Hematopoietic multipotent progenitor cell treated with erythropoietin and hydrocortisone succinate and interleukin-3 and kit ligand, for 8 days (in vitro differentiated cells): ENCODE results near the gene CHIT1.

Source experiments
- DNase-seq: peaks from one replicate; pipeline ENCODE4 v3.0.0-alpha.2; 2015

CHIT1 gene

DNA sequence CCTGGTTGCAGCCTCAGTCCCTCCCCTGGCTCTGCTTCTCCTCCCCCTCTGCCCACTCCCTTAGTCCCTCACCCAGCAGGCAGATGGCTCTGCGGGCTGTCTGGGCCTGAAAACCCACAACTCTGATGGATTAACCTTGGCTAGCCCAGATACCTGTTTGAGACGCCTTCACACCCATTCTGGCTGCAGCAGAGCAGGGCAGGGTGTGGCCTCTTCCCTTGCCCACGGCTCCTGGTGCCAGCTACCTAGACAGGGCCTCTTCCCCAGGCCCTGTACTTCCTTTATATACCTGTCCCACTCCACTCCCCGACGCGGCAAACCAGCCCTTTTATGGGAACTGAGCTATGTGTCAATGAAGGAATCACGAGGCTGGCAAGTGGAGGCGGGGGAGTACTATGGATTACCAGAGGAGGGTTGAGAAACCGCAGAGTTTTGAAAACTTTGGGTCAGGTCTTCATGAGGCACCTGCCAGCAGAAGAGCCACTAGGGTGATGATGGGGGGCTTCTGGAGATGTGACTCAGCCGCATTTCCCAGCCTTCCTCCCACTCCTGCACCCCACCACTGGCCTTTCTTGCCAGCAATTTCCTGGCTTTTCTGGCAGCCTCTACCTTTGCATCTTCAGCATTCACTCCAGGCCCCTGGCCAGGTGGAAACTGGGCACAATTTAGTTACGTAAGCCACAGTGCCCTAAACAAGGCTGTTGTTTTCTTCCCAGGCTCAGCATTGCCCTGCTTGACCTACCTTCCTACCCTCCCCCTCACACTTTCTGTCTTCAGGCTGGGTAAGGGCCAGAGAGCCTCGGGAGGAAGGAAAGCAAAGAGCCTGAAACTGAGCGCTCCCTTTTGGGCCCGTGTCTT, 42.8 kb downstream of the CHIT1 start, which contains the start of gene CHI3L1:
Gene CHI3L1, minus strand, starts transcription at position 259 of the 858 bp plus-strand sequence. Its CDS starts 81 bp downstream, at position 178.
- no peak for DNase-seq

DNA sequence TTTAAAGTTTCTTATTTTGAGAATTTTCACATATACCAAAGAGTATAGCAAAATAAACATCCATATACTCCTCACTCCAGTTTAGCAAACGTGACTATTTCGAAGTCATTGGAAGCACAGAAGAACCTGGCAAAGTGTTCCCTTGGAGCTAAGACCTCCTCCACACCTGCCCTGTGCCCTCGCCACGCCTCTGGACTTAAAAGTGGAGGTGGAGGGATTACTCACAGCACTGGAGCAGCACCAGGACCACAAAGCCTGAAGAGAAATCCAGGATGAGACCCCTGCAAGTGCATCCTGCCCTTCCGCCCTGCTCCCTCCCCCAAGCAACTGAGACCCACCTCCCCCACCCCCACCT, 43.4 kb downstream of the CHIT1 start:
- DNase-seq = no peak

DNA sequence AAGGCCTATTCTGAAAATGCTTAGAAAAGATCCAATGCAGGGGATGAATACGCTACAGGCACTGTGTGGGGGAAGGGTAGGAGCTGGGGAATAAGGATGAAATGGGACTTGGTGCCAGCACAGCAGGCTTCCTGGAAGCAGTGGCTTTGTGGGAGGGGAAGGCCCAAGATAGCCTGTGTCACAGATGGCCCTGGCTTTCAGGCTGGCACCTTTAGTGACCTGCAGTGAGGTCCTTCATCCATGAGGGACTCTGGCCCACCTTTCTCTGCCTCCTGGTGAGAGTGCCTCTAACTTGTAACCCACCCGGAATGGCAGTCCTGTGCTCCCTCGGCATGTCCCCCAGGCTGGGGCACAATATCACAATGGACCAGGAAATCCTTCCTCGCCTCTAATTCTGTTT, 43.9 kb downstream of the CHIT1 start:
- DNase-seq = no peak

DNA sequence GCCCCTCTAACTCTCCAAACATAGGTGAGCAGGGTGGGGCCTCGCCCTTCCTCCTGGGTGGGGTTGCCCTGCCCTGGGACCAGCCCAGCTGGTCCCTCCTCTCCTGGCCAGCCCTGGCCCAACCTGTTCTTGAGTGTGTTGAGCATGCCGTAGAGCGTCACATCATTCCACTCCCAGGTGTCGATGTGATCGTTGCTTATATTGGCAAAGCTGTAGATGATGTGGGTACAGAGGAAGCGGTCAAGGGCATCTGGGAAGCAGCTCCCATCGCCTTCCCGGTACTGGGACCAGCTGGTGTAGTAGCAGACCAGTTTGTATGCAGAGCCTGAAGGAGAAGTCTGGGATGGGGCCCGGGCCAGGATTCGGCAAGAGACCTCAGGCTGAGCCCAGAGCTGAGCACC, 44.4 kb downstream of the CHIT1 start:
- DNase-seq = no peak

DNA sequence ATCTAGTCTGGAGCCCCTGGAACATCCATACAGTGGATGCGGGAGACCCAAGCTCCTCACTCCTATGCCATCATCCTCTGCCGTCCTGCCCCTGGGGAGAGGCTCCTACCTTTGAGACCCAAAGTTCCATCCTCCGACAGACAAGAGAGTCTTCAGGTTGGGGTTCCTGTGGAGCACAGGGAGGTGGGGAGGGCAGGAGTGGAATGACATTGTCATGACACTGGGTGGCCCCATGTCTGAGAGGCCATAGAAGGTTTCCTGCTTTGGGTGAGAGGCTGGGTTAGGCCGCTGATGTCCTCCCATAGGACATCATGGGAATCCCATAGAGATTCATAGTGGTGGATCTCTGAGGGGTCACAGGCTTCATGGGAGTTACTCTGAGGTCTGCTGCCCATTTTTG, 45.0 kb downstream of the CHIT1 start:
- DNase-seq = no peak

DNA sequence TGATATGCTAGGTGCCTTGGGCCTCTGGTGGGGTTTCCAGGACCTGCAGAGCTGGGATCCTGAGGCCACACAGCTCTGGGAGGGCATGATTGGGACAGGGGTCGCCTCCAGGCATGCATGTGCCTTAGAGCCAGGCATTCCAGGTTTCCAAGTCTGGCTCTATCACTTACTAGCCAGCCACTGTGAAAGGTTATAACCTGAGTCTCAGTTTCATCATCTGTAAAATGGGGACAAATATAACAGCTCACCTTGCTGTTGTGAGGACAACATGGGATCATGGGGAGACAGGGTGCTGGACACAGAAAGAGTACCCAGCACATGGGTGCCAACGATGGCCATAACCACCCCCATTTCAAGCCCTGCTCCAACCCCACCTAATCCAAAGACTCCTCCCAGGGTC, 45.6 kb downstream of the CHIT1 start:
- DNase-seq = no peak

DNA sequence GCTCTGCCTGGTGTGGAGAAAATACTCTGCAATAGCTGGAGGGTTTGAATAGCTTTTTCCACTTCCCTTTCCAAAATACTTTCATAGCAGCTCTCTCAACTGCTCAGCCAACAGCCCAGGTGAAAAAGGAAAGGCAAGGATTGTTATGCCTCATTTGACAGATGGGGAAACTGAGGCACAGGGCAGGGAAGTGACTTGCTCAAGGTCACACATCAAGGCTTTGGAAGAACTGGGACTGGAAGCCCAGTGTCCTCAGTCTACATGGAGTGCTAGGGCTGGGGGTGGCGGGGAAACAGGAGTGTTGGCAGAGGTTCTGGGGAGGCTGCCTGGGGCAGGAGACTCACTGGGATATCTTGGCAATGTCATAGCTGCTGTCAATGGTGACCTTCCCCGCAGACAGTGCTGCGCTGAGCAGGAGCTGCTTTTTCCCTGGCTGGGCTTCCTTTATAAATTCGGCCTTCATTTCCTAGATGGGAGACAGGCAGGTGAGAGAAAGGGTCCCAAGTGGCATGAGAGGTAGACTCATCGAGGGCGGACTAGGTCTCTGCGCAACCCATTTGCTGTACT, 47.0 kb downstream of the CHIT1 start:
- no peak for DNase-seq

DNA sequence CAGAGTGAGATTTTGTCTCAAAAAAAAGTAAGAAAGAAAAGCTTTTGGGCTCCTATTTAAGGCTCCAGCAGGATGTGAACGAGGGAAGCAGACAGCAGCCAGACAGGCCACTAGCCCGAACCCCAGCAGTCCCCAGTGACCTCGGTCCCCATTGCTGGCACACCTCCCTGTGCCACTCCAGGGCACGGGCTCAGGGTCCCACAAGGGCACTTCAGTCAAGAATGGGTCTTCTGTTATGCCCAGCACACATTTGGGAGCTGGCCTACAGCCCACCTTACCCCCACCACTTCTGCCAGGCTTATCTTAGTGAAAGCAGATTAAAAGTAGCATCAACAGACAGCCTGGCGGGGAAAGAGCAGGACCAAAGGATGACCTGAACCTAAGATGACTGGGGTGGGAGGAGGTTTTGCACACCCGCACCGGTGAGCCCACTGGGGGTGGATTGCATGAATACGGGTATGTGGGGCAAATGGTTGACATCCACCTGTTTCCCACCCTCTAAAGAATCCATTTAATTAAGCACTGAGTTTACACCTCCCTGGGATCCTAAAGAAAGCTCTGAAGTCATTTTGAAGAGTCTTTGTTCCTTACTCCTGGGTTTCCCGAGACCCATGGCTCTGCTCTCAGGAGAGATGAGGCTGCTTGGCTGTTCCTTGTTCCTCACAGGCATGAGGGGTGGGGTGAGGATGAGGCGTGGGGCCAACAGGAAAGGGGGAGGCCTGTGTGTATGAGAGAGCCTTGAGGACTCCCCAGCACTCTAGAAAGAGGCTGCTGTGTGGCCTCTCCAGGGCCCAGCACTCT, 47.7 kb downstream of the CHIT1 start:
- no peak for DNase-seq

DNA sequence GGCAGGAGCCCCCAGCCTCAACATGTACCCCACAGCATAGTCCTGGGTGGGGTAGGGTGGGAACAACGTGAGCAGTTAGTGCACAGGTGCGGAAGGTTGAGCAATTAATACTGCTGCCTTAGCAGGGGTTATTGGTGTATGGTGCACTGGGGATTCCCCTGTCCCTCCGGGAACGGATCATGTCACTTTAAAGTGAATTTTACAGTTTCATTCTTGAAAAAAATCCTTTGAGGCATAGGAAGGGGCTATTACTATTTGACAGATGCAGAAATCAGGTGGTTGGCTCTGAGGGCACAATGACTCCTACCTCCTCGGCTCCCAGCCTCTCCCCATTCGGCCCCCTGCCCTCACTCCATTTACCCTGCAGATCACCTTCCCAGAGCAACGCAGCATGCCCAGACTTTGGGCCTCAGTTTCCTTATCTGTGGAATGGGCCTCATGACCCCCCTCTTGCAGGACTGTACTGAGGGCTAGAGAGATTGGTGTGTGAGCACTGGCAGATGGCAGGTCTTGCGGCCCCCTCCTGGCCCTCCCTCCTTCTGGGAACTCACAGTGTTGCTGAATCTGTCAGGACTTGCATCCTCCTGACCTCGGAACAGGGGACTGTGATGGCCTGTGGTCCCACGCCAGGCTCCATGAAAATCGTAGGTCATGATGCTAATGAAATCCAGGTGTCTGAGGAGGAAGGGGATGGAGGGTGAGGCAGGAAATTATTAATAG, 48.7 kb downstream of the CHIT1 start:
- no peak for DNase-seq

DNA sequence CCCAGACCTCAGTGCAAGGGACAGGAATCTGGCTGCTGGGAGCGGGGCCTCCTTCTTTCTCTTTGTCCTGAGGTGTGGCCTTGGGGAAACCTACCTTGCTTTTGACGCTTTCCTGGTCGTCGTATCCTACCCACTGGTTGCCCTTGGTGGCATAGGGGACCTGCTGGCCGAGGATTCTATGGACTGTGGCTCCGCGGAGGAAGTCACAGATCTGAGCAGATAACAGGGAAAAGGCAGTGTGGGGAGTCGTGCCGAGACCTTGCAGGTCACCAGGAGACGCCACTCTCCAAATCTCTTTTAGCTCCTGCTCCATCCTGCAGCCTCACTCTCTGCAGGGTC, 49.8 kb downstream of the CHIT1 start:
- DNase-seq = no peak

DNA sequence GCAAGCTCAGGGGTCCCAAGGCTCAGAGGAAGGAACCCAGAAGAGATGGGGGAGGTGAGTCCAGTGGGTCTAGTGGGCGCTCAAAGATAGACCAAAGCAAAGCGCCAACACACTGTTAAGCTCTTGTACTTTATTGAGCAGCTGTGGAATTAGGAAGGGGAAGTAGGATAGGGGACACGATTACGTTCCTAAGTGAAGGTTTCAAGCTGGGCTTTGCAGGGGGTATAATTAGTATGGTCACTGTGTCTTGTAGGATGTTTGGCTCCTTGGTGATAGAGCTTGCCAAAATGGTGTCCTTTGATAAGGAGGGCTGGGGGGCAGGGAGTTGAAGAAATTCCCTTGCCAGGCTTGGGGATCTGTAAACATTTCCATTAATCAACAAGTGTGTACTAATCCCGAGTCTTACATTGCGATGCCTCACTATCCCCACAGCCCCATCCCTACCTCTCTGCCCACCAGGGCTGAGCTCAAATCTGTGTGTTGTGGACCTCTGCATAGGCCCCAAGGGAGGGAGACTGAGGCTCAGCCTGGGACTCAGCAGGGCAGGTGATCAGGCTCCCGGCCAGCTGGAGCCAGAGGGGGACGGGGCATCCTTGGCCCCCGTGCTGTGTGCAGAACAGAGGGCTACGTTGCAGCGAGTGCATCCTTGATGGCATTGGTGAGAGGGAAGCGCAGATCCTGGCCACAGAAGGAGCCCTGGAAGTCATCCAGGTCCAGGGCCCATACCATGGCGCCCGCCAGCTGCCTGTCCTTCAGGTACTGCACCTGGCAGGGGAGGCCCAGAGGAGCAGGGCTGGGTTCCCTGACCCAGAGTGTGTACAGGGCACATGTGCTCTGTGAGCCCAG, 50.4 kb downstream of the CHIT1 start:
- no peak for DNase-seq

DNA sequence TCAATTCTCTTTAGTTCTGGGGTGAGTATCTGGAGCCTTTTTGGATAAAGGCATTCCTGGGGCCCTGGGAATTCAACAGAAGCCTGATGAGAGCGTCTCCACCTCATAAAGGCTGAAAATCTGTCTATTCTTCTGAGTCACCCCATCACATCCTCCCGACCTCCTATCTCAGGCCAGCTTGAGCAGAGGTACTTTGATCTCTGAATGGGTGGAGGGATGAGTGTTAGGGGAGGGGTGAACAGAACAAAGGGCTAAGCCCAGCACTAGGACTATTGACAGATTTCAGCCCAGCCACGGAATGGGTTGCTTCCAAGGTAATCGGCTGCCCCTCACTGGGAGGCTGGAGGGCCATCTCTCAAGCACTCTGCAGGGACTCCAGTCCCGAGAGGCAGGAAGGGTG, 51.4 kb downstream of the CHIT1 start:
- no peak for DNase-seq

DNA sequence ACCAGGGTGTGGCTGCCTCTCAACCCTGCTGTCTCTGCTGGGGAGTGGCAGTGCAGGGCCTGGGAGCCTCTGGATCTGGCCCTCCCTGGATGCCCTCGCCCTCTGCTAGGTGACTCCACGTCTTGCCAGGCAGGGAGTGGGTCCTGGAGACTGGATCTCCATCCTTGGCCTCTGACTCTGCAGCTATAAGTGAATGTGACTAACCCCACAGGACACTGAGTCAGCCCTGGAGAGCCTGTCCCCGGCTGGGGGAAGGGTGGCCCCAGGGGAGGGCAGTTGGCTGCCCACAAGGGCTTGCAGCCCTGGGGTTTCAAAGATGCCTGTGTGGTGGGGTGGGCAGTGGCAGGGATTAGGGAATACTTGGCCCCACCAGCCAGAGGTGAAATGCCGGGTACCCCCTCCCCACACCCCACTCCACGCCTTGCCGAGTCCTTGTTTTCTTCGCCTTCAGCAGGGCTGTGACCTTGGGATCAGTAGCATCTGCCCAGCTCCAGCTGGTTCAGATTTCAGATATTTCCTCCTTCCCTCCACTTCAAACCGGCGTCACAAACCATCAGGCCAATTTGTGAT, 51.9 kb downstream of the CHIT1 start:
- DNase-seq = no peak

DNA sequence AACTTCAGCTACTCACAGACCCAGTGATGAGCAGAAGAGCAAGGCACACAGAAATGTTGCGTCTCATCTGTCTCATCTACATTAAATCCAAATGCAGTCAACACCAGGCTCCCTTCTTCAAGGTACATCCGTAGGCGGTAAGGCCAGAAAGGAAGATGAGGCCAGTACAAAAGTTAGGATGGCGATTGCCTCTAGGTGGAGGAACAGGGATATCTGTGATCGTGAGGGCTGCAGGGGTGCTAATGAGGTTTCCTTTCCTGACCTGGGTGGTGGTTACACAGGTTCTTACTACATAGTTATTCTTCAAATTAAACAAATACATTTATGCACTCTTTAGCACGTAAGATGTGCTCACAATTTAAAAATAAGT, 52.5 kb downstream of the CHIT1 start:
- DNase-seq = no peak

DNA sequence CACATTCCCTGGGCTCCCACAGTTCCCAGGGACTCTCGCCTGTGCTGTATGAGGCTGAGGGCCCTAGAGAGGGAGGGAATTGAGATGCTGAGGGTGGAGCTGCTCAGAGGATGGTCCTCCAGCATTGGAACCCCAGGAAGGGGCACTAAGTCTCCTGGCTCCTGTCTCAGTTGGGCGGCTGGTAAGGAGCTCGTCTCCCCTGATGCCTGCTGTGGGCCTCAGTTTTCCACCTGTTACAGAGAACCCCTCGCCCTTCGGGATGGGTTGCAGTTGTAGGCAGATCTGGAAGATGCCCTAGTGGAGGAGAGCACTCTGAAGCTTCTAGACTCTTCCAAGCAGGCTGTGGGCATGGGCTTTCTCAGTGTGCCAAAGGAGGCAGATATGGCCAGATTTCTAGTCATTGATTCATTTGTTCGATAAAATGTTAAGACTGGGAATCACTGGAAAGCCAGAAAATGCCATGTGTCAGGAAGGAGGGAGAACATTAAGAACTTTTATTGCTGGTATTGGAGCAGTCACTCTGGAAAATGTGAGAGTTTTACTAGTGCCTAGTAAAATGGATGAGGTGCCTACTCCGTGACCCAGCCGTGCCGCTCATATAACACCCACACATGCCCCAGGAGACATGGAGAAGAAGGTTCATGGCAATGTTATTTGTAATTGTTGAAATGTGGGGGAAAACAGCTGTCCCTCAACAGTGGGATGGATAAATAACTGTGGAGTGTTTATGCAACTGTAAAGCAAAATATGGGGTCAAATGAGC, 53.0 kb downstream of the CHIT1 start:
- no peak for DNase-seq

DNA sequence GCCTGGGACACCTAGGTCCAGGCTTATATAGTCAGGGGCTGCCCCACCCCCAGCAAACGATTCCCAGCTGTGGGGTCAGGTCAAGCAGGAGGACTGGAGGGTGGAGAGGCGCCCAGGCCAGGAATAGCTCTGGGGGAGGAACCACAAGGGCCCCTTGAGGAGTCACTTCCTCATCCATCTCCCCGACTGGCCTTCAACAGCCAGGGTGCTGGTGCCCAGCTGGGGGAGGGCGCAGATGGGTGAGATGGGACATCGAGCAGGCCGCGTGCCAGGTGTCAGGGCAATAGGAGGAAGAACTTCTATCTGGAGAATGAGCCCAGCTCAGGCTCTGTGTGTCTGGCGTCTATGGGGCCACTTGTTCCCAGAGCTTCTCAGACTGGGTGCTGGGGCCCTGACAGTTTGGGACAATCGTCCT, 53.6 kb downstream of the CHIT1 start:
- DNase-seq = no peak

DNA sequence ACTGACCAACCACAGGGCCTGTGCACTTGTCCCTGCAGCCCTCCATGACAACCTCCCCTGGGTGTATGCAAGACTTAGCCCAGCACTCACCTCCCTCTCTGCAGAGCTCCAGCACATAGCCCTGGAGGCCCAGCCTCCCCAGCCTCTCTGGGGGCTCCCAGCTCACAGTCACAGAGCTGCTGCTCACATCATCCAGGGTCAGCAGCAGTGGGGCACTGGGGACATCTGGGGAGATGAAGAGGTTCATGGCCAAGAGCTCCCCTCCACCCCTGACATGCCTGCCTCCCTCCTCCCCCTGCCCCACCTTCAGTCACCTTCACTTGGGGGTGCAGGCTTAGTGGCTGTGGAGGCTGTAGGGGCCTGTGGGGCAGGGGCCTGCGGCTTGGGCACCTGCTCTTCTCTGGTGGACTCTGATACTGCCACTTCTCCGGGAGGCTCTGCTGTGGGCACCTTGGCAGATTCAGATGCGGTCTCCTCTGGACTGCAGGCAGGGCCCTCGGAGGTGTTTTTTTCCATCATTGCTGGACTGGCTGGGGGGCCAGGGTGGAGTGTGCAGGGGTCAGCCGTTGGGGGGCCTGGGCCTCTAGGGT, 54.1 kb downstream of the CHIT1 start, which contains the start of gene MYBPH:
Gene MYBPH, minus strand, starts transcription at position 590 of the 590 bp plus-strand sequence. Its CDS starts 71 bp downstream, at position 519.
- no peak for DNase-seq

DNA sequence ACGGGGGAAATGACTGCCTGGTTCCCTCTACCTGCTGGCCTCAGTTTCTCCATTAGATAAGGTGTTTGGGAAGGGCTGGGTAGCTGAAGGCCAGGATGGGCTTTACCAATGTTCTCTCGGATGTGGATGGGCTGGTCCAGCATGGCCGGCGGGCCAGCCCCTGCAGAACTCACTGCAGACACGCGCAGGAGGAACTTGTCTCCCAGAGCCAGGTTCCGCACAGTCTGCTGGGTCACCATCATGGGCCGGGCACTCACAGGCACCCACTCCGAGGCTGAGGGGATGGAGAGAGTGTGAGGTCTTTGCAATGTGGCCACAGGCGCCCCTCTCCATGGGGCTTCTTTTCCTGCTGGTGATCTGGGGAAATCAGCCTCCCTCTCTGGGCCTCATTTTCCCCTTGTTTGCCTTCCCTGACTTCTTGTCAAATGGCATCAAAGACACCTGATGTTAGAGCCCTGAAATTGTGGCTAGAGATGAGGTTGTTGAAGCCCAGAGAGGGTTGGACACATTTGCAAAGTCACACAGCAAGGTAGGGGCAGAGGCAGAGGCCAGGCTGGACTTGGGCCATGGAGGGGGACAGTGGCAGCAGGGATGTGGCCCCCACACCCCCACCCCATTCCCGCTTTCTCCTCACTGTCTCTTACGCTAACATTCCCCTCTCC, 55.0 kb downstream of the CHIT1 start:
- no peak for DNase-seq

DNA sequence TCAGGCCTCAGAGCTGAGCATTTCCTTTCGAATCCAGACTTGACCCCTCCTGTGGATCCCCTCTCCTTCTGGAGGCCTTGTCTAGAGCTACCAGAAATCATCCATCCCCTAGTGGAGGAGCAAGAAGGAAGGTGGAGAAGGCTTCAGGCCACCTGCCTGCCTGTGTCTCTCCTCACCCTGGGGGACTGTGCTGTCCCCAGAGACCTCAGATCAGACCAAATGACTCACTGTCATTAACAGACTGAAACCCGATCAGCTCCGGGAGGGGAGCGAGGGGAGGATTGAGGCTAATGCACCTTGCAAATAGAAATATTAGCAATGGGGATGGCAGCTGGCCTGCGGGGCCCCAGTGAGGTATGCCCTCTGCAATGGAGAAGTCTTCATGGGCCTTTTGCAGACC, 55.9 kb downstream of the CHIT1 start:
- no peak for DNase-seq

DNA sequence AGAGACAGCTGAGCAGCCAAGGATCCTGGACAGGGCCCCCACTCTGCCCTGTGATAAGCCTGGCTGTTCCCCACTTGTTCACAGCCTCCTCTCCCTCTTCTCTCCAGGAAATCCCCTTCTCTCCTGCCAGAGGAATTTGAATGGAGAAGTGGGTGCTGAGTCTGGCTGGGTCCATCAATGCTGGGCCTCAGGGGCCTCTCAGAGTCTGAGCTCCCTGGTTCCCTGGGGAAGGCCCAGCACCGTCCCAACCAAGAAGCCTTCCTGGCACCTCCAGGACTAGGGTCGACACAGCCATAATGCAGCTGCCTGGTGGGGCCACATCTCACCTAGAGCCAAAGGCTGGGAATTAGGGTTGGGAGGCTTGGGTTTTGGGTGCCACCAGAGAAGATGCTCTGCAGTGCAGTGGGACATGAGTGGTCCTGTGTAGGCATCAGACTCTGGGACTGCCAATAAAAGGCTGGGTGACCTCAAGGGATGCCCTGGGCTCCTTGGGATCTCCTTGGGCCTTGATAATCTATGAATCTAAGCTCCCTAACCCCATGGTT, 56.4 kb downstream of the CHIT1 start:
- no peak for DNase-seq
